Activated CD4-positive, alpha-beta T cell treated with anti-CD3 and anti-CD28 coated beads, Interleukin-2, amount 50 U/mL, for 24 hours (primary cell): Measurements from ENCODE around the gene GRB10.

Experiments used
- DNase-seq, 2 donors: peaks; one replicate each; pipeline ENCODE4 v3.0.0-alpha.2; 2020; ENCODE audit warnings: low read depth in 1 of 2, low spot score in 1 of 2

GRB10 gene

DNA sequence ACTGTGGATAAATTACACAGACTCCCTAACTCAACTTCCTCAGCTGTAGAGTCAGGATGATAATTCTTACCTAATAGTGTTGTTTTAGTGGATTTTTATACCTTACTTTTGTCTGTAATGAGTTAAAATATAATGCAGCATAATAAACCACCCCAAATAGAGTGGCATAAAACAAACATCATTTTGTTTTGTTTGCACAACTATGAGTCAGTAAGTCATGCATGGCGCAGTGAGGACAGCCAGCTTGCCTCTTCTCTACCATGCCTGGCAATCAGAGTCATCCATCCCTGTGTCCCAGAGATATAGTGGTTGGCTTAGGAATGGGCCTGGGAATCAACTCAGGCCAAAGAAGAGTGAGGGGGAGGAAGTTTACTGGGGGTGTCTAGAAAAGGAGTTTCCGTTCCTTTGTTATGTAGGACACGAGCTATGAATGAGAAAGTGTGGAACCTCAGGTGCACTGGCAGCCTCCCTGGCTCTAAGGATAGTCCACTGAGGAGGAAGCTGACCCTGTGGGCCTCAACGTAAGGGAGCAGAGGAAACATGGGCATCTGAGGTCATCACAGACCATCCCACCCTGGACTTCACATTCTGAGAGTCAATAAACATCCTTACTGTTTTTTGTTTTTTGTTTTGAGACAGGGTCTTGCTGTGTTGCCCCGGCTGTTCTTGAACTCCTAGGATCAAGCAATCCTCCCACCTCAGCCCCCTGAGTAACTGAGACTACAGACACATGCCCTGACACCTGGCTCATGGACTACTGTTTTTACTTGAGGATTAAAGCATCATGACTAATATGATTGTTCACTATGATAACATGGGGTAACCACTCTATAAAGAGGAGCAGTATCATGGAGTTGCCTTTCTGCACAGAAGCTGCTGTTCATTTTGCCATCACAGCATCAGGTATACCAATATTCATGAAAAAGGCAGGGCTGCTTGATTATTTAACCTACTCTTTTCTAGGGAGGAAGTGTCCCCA lies 21.0 kb upstream of the GRB10 start:
- DNase-seq: no peak

DNA sequence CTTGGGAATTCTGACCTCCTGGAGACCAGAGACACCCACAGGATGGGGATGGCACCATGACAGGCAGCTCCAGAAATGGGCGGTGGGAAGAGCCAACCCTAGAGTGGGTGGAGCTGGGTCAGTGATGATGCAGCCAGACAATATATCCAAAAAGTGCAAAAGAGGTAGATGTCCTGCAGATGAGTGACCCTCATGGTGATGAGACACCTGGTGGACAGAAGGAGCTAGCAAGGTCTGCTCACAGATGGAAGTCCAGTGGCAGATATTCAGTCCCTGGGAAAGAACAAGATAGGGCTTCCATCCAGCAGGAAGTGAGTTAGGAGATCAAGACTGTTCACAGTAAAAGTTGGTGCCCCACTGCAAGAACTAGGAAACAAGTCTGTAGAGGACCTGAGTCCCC lies 19.2 kb upstream of the GRB10 start:
- DNase-seq: no peak

DNA sequence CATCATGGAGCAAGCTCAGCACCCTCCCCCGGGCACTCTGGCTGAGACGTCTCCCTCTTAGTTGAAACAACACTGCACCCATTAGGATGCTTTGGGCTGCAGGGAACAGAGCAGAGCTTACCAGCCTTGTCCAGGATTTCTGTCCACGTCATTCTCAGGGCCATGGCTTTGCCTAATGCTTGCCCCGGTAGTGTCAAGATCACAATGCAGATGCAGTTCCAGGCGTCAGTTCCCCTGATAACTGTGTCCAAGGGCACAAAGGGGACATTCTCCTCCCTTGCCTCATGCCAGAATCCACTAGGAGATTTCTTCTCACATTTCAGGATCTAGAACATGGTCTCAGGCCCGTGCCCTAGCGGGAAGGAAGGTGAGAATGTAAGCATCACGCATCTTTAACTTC lies 17.2 kb upstream of the GRB10 start:
- no peak for DNase-seq

DNA sequence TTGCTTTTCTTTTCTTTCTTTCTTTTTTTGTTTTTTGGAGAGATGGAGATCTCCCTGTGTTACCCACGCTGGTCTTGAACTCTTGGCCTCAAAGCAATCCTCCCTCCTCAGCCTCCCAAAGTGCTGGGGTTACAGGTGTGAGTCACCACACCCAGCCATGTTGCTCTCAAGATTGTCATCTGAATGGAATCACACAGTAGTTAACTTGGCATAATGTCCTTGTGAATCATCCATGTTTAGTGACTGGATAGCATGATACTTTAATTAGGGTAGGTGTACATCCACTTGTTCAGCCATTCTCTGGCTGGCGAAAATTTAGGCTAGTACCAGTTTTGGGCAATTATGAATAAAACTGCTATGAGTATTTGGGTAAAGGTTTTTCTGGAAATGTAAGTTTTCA lies 15.4 kb upstream of the GRB10 start:
- no peak for DNase-seq

DNA sequence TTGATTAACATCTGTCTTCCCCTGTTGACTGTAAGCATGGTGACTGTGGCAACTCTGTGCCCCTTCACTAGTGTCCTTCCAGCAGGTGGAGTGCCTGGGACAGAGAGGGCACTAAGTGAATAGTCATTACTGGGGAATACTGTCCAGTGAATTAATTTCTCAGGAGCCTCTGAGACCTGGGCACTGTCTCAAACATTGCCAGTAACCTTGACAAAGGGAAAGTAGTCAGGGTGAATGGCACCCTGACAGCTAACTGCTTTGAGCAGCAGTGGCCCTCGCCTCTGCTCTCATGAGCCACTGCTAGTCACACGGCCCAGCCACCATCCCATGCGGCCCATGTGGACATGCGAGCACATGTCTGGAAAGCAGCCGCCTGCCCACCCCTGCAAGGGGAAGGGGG lies 13.1 kb upstream of the GRB10 start:
- no peak for DNase-seq

DNA sequence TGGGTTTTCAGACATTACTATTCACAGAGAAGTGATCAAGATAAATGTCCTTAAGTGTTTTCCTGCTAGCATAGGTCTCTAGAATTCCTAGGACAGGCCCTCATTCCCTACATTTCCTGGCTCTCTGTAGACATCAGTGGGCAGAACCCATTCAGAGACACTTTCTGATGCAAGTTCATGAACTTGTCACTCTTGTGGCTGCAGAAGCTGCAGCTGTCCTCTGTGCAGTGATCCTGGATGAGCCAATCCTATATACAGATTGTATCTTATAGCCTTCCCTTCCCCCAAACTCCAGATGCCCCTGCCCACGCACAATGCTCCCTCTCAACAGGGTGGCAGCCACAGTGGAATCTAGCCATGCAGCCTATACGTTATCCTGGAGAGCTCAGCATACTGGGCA lies 12.6 kb upstream of the GRB10 start:
- DNase-seq: no peak

DNA sequence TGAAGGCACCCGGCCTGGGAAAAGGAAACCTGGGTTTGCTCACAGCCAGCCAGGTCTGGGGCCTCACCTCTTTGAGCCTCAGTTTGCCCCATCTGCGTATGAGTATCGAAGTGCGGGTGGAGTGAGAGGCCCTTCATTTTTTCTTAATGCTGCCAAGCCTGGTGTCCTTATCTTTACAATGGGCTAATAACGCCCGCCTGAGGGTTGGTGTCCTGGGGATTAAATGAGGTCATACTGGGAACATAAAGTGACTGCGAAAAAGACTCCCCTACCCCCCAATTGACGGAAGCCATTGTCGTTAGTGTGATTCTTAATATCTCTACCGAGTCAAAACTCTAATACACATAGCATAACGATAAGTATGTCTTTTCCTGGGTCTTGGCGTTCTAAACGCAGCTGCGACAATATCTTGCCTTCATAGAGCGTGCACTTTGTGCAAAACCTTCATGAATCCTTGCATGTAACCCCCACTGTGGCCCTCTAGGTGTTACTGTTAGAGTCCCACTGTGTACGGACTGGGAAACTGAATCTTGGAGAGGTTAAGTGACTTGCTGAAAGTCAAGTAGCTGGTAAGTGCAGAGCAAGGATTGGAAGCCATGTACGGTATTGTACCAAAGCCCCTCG lies 11.4 kb upstream of the GRB10 start:
- no peak for DNase-seq

DNA sequence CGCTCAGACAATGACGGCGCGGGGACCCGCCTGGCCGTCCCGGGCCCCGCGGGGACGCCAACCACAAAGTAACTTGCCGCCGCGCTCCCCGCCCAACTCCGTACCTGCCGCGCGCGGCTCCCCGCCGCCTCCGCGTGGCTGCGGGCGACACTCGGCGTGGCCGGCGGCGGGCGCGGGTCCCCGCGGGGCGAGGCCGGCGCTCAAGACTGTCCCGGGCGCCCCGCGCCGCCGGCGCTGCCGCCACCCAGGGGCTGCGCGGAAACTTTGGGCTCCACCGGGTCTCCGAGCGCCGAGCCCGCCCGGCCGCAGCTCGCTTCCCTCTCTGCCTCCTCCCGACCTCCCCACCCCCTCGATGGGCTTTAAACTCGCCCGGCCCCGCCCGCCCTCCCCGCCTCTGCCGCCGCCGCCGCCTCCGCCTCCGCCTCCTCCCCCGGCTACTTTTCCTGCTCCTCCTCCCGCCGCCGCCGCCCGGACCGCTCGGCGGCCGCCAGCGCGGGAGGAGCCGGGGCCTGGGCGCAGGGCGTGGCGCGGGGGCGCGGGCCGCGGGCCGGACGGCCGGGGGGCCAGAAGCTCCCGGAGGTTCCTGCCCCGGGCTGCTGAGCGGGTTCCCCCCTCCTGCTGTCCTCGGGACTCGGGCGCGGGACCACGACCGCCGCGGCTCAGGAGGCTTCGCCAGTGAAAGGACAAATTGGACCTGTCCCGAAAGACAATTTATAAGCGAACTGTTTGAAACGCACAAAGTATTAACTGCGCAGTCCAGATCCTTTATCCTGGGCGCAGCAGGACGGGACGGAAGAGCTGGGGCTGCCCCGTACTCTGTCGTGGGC lies 10.6 kb upstream of the GRB10 start:
- no peak for DNase-seq

DNA sequence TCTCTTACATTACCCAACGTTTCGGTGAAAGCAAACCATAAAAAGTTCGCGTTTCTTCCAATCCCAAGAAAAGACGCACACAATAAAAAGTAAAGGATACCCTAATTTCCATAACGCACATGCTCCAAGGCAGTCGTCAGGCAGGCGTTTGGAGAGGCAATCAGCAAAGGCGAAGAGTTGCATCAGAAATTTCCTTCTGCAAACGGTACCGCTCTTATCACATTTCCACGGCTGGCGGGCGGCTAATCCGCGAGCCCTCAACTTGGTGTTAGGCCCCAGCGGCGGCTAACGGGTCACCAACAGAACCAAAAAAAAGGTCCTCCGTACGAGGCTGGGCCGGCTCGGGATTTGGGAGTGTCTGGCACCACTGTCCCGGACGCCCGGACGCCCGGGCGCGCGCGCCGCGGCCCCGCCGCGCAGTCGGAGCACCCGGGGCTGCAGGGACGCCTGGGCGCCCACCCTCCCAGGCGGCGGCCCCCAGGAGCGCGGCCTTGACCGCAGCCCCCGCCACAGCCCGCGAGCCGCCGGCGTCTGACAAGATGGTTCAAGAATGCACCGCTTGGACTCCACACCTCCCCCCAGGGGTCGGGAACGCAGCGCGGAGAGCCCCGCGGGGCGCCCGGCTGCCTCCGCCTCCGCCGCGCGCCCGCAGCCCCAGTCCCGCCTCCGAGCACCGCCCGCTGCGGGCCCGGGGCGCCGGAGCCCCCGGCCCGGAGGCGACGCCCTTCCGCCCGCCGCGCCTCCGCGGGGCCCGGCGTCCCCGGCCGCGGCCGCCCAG lies 9.8 kb upstream of the GRB10 start:
- no peak for DNase-seq

DNA sequence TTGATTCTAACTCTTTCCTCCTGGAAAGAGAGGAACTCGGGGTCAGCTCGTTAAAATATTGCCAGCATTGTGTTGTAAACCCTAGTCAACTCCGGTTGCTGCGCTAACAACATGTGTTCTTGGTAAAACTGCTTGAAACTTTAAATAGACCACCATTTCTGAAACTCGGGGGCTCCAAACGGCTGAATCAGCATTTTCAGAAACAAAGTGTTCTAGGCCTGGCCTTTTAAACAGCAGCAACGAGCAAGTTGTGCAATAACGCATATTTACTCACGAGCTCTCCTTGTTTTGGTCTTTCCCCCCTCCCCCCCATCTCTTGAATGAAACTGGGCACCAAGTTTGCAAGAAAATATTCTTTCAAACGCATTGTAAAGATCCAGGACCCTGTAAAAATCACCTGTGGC lies 9.2 kb upstream of the GRB10 start:
- DNase-seq: no peak

DNA sequence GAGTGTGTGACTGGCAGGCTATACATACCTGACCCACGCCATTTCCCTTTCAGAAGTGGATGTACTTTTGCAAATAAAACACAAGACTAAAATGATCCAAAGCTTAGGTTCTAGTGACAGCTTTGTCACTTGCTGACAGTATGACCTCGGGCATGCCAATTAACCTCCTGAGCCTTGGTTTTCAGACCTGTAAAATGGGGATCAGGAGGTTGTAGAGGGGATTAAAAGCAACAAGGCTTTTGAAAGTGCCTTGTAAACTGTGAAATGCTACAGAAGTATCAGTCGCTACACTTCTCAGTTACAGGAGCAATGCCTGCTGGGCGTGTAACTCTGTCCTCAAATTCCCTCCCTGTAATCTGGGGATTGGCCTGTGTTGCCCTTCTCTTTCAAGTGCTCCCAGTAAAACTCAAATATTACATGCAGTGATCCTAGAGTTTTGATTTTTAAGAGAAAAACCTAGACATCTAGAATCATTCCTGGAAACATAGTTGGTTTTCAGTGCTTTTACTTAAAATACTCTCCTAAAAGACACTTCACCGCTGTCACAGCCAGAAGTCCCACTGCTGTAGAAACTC lies 8.8 kb upstream of the GRB10 start:
- no peak for DNase-seq

DNA sequence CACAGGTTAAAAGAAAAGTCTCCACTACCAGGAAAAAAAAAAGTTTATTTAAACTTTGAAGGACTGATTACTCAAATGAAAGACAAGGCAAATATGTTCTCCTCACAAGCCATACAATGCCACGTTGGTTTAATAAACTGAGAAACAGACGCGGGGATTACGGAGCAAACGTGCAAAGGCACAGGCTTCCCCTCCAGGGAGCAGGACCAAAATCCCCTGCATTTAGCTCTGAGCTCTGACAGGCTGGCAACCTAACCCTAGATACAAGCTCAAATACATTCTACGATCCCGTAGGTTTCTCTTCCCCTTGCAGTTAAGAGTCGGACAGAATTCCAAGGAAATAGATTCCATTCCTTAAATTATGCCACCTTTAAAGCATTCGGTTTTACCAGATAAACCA lies 7.7 kb upstream of the GRB10 start:
- DNase-seq: no peak

DNA sequence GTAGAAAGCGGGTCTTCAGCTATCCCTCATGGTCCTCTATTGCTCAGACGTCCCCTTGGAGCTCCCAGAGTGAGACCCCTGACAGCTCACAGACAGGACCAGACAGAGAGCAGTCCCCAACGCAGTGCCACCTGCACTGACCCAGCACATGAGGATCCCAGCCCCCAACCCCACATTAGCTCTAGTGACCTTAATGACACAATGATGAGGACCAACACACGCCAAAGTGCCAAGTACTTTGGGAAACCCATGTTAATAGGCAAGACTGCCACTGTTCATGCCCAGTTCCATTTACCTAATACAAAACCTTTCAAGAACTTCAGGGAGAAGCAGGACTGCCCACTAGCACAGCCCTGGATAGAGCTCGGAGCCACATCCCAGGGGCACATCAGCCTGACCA lies 5.7 kb upstream of the GRB10 start:
- DNase-seq: no peak

DNA sequence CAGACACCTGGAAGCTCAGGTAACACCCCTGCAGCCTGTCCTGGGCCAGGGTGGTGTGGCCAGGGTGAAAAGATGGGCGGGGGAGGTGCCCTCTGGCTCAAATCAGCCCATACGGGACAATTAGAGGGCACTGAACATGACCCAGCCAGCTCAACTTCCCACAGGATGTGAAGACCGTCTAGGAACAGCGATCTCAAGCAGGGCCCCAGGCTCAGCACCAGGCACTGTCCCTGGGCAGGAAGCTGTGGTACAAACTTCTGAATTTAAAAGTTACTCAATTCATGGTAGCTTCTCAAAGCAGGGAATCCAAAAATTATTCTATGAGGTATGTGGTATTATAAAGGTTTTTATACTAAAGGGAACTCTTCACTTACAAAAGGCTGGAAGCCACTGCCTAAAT lies 5.1 kb upstream of the GRB10 start:
- no peak for DNase-seq

DNA sequence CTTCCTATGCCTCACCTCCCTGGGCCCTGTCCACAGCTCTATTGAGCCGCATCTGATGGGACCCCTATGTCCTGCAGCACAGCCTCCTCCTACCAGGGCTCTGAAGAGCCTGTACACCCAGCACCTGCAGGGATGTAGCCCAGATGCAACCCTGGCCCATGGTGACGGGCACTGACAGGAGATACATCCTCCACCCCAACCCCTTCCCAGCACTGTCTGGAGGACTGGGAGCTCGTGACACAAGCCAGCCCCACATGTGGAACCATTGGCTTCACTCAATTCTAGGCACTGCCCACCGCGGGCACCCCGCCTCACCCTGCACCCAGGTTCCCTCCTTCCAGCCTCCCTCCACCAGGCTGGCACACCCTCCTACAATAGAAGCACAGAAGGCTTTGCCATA lies 2.6 kb upstream of the GRB10 start:
- DNase-seq: no peak

DNA sequence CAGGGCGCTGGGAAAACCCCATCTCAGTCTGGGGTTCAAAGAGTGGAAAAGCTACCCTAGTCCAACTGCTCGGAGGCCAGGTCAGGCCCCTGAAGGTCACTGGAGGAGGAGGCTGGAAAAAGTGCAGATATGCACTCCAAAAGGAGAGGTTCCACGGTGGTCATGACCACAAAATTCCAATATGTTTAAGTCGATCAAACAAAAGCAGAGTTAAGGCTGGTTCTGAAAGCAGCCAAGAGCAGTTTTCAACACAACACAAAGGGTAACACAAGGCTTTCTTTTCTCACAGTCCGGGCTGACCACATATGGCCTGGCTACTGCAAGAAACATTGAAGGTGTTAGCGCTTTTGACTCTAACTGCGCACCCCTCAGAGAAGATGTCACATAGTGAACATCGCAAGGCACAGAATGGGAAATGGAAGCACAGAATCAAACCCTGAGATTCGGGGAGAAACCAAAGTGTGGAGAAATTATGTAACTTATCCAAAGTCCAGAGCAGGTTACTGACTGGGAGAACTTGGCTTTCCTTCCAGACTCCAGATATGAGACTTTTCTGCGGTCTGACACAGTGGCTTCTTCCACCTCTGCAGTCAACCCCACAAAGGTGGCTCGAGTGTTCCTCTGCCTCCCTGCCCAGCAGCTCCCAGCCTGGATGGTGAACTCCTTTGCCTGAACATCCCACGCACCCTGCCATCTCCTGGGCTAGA lies 1.3 kb upstream of the GRB10 start:
- no peak for DNase-seq

DNA sequence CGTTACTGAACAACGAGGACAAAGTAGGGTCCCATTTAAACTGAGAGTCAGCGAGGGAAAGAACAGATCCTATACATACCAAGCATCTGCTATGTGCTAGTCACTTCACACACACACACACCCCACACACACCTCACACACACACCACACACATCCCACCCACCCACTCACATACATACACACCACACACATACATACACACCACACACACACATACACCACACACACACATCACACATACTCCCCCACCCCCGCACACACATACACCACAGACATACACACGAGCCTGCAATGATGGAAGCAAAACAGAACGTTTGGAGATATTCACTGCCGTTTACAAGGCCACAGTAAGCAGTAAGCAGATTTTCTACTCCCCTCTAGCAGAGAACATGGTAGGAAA lies 607 bp upstream of the GRB10 start:
- no peak for DNase-seq

DNA sequence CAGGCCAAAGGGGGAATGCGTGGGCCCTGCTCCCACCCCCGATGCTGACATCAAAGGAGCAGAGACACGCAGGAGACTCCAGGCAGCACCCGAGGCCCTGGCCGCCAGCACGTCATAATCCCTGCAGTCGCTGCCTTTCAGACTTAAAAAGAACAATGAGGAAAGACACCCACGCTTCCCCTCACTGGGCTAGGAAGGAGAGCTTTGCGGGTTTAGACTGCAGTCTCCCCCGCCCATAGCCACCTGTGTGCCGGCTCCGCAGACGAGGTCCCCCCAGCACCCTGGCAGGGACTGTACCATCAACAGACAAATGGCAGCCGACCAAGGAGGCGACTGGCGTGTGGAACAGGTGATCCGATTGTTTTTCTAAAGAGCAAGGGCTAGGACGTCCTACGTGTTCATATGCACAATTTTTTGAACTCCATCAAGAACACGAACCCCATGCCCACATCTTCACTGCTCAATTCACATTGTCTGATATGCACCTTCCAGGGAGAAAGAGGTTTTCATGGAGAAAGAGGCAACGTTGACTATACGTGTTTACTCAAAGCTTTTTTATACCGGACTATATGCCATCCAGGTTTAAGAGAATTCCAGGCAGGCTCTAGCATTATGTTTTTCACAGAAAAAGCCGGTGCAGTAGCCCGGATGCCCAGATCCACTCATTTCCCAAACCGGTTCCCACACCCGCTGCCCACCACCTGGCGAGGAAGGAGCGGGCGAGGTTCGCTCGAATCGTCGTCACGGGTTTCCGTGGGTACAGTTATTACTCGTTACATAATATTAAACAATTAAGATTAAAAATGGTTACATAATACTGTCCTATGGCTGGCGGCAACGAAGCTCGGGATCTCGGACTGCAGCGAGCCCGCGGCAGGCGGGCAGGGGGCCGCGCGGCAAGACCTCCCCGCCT lies 1.1 kb downstream of the GRB10 start:
- no peak for DNase-seq

DNA sequence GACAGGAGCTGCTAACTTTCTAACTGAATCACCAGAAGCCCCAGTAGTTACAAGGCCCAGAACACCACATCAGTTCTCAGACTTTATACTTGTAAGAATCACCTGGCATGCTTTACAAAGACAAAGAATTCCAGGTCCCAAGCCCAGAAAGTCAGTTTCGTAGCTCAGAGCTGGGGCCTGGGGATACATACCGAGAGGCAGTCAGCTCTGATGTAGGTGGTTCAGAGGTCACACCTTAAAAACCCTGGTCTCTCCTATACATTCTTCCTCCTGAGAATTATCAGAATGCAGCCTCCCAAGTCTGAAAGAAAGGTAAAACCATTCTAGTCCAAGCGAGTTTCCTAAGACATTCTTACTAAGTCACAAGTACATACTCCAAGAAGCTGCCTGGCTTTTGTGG lies 2.3 kb downstream of the GRB10 start:
- DNase-seq: no peak
